Ovary (tissue), 3 donors: ENCODE results near the gene BRICD5.

ENCODE experiments used
- CTCF ChIP-seq, 3 donors: fragments of 450-650 bp in 2 of 3; fragments of 200-600 bp in 1 of 3; IDR thresholded peaks; one replicate each; pipeline versions ENCODE4 v1.5.1 to v1.8.0; 2016 to 2022; ENCODE audit warnings: antibody characterized with exemption in 3 of 3, mild to moderate bottlenecking in 1 of 3
- EP300 ChIP-seq: sonication (generic); formaldehyde crosslinking; IDR thresholded peaks from one replicate; pipeline ENCODE4 v1.6.1; 2017; ENCODE audit warnings: antibody characterized with exemption
- POLR2A ChIP-seq: fragments of 450-650 bp; IDR thresholded peaks from one replicate; pipeline ENCODE4 v1.6.1; 2017; ENCODE audit warnings: antibody characterized with exemption, mild to moderate bottlenecking, moderate library complexity
- donor health status: DM: no; HTN: no; CAD: no.

GRCh38 chr16:2167068-2167638 lies 43.5 kb downstream of the BRICD5 start:
- TF ChIP-seq CTCF (IDR thresholded peaks at IDR 0.05) (no peak), POLR2A (no peak), EP300 (no peak)
